ENCODE data around the gene CDH4.

CDH4 gene

GRCh38 chr20:61767761-61768494 is 515.9 kb downstream of the CDH4 start:
- no peak overlapping the region for H3K4me3 ChIP-seq (ENCODE audit: low read length)
- TF ChIP-seq, protein P1, sequence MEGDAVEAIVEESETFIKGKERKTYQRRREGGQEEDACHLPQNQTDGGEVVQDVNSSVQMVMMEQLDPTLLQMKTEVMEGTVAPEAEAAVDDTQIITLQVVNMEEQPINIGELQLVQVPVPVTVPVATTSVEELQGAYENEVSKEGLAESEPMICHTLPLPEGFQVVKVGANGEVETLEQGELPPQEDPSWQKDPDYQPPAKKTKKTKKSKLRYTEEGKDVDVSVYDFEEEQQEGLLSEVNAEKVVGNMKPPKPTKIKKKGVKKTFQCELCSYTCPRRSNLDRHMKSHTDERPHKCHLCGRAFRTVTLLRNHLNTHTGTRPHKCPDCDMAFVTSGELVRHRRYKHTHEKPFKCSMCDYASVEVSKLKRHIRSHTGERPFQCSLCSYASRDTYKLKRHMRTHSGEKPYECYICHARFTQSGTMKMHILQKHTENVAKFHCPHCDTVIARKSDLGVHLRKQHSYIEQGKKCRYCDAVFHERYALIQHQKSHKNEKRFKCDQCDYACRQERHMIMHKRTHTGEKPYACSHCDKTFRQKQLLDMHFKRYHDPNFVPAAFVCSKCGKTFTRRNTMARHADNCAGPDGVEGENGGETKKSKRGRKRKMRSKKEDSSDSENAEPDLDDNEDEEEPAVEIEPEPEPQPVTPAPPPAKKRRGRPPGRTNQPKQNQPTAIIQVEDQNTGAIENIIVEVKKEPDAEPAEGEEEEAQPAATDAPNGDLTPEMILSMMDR (conservative IDR thresholded peaks at IDR 0.05; ENCODE audit: low read depth, low read length), result no peak
- DNase-seq (ENCODE audit: low read depth), result no peak

GRCh38 chr20:61768571-61769285 is 516.7 kb downstream of the CDH4 start:
- no peak overlapping the region for H3K4me3 ChIP-seq (ENCODE audit: low read length)
- DNase-seq (ENCODE audit: low read depth), result no peak
- TF ChIP-seq, protein P1 (conservative IDR thresholded peaks at IDR 0.05; ENCODE audit: low read depth, low read length), result no peak

- no peak overlapping the region for H3K4me3 ChIP-seq (ENCODE audit: low read length)
- TF ChIP-seq, protein P1 (conservative IDR thresholded peaks at IDR 0.05; ENCODE audit: low read depth, low read length), result no peak
- no peak for DNase-seq (ENCODE audit: low read depth)
These were observed 517.3 kb downstream of the CDH4 start for GRCh38 chr20:61769286-61769832.

DNA sequence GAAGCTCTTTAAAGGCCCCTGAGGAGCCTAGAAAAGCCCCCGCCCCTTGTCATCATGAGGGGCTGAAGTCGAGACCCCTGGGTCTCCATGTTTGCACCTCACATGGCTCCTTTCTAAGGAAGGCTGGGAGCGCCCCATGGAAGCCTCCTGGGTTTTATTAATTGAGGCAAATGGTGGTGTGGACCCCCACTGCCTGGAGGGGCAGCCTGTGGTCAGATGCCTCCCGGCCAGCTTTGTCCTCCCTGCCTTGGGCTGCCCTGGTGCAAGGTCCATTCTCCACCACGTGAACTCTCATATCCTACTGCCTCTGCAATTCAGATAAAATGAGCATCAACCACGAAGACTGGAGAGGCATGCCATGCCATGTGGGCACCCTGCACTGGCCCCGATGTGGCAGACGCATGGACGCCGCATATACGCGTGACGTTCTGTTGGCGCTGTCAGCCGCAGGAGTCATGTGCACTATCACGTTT is 518.1 kb downstream of the CDH4 start:
- no peak overlapping the region for H3K4me3 ChIP-seq (ENCODE audit: low read length)
- TF ChIP-seq, protein P1 (conservative IDR thresholded peaks at IDR 0.05; ENCODE audit: low read depth, low read length), result no peak
- DNase-seq (ENCODE audit: low read depth), result no peak

- TF ChIP-seq, protein P1 (conservative IDR thresholded peaks at IDR 0.05; ENCODE audit: low read depth, low read length), result no peak
- H3K4me3 ChIP-seq (ENCODE audit: low read length), result no peak overlapping the region
- no peak for DNase-seq (ENCODE audit: low read depth)
These were observed 519.8 kb downstream of the CDH4 start for GRCh38 chr20:61771805-61772350.

- TF ChIP-seq, protein P1 (conservative IDR thresholded peaks at IDR 0.05; ENCODE audit: low read depth, low read length), result no peak
- no peak overlapping the region for H3K4me3 ChIP-seq (ENCODE audit: low read length)
- DNase-seq (ENCODE audit: low read depth), result no peak
These were observed 521.0 kb downstream of the CDH4 start for GRCh38 chr20:61772828-61773631.
